ENCODE data around the gene EVI5.

- TF ChIP-seq CTCF (IDR thresholded peaks at IDR 0.05; ENCODE audit: insufficient read depth, low read depth, low read length), result no peak
- TF ChIP-seq EZH2 (IDR thresholded peaks at IDR 0.05; ENCODE audit: insufficient read depth, low read length), result no peak
Measured at GRCh38 chr1:92707292-92707691, 77.6 kb downstream of the EVI5 start.
